ACC112 (cell line): ENCODE data around the gene FDXACB1.
"Not testable (repeated sequence)": the region's sequence is repeated elsewhere in the genome, so short reads cannot be mapped to it uniquely, and the experiment has no call there.

ENCODE experiments used
- H2AFZ ChIP-seq: fragments of 200-600 bp; sonication (generic); one replicate; pipeline ENCODE4 v1.6.0; 2017; ENCODE audit warnings: antibody characterized with exemption, low read length; ENCODE audit not compliant: unreplicated experiment
- H3K27ac ChIP-seq: fragments of 200-600 bp; sonication (generic); 2 replicates; pipeline ENCODE4 v1.5.1; 2014; ENCODE audit warnings: low read depth, mild to moderate bottlenecking, antibody characterized with exemption, low read length, moderate library complexity
- H3K27me3 ChIP-seq: fragments of 200-600 bp; sonication (generic); 2 replicates; pipeline ENCODE4 v1.6.1; 2014; ENCODE audit warnings: mild to moderate bottlenecking, antibody characterized with exemption, low read length, moderate library complexity, mixed read lengths; ENCODE audit not compliant: insufficient read depth
- H3K36me3 ChIP-seq: fragments of 200-600 bp; sonication (generic); 2 replicates; pipeline ENCODE4 v1.6.1; 2016; ENCODE audit warnings: mild to moderate bottlenecking, antibody characterized with exemption, low read length, moderate library complexity, mixed read lengths; ENCODE audit not compliant: insufficient read depth
- H3K4me1 ChIP-seq: fragments of 200-600 bp; sonication (generic); one replicate; pipeline ENCODE4 v1.6.1; 2016; ENCODE audit warnings: low read length, mixed read lengths; ENCODE audit not compliant: insufficient read depth, unreplicated experiment, control insufficient read depth
- H3K4me3 ChIP-seq: fragments of 200-600 bp; sonication (generic); 2 replicates; pipeline ENCODE4 v1.5.1; 2014; ENCODE audit warnings: mild to moderate bottlenecking, low read depth, low read length
- H3K79me2 ChIP-seq: fragments of 200-600 bp; sonication (generic); one replicate; pipeline ENCODE4 v1.6.0; 2016; ENCODE audit warnings: low read length; ENCODE audit not compliant: control insufficient read depth, unreplicated experiment, insufficient read depth

Gene FDXACB1

DNA sequence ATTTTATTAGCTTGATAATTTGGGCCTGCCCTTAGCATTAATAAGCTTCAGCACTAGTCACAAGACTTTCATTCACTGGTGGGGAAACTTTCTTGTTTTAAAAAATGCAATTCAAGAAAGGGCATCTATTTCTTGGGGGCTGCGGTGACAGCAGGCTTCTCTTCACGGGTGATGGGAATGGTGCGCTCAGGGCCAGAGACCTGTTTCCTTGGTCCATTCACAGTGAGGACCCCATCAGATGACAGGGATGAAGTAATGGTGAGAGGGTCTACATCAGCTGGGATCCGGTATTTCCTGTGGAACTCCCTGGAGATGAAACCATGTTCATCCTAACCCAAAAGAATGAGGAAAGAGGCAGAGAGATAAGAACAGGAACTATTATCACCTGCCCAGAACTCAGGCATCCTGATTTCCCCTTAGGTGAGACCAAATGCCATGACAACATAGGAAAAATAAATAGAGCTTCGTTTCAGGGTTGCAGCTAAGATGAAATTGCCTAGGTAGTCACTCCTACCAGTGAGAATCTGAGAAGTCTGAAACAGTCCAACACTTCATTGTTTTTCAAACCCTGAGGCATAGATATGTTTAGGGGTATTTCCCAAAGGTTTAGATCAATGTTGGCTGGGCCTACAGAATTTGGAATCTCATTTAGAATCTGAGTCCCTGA lies 29.8 kb upstream of the FDXACB1 start:
- H3K27ac ChIP-seq: no peak overlapping the region
- H3K27me3 ChIP-seq: no peaks in the 10 kb centered on the region
- peaks cover 34% of the 10 kb centered on the region for H3K4me1 ChIP-seq
- H3K4me3 ChIP-seq: no peak overlapping the region
- peaks cover 10% of the 10 kb centered on the region for H3K79me2 ChIP-seq
- H2AFZ ChIP-seq: no peak overlapping the region
- H3K36me3 ChIP-seq: 0 out of 2 replicates have a peak, but pooled peaks cover 5% of the 10 kb centered on the region

DNA sequence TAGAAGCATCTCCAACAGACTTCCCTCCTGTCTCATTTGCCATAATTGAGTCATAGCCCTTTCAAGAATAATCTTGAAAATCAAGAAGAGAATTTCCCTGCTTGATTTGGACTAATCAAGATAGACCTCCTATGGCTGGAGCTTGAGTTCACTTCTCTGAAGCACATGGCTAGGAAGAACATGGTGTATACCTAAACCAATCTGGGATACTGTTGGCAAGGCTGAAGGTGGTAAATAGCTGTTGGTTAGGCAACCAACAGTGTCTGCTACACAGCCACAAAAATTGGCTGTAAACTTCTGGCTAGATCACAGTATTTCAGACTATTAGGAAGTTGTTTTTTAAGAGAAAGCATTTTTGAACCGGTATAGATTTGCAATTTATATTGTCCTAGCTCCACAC lies 27.7 kb upstream of the FDXACB1 start:
- Histone ChIP-seq H3K36me3 (0 out of 2 replicates have a peak, but pooled peaks cover 5% of the 10 kb centered on the region), H3K27ac (no peak overlapping the region), H3K4me1 (peaks cover 17% of the 10 kb centered on the region), H3K27me3 (no peaks in the 10 kb centered on the region), H3K4me3 (no peak overlapping the region), H3K79me2 (peaks cover 3% of the 10 kb centered on the region), H2AFZ (no peak overlapping the region)

DNA sequence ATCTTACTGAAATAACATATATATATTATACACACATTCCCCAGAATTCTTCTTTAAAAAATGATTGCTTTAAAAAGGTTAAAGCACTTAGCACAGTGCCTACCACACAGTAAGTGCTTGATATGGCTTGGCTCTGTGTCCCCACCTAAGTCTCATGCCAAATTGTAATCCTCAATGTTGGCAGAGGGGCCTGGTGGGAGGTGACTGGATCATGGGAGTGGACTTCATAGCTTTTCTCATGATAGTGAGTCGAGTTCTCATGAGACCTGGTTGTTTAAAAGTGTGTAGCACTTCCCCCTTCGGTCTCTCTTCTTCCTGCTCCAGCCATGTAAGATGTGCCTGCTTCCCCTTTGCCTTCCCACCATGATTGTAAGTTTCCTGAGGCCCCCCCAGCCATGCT lies 26.4 kb upstream of the FDXACB1 start:
- Histone ChIP-seq H3K79me2 (peaks cover 3% of the 10 kb centered on the region), H3K4me3 (no peak overlapping the region), H3K27me3 (no peaks in the 10 kb centered on the region), H2AFZ (no peak overlapping the region), H3K36me3 (0 out of 2 replicates have a peak, but pooled peaks cover 5% of the 10 kb centered on the region), H3K4me1 (peaks cover 5% of the 10 kb centered on the region), H3K27ac (no peak overlapping the region)

DNA sequence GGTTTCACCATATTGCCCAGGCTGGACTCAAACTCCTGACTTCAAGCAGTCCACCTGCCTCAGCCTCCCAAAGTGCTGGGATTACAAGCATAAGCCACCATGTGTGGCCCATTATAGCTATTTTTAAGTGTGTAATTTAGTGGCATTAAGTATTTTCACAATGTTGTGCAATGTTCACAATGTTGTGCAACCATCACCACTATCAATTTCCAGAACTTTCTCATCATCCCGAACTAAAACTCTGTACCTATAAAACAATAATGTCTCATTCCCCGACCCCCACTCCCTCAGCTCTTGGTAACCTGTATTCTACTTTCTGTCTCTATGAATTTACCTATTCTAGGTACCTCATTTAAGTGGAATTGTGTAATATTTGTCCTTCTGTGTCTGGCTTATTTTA lies 7.9 kb upstream of the FDXACB1 start:
- Histone ChIP-seq H3K27ac (no peak overlapping the region), H3K27me3 (no peaks in the 10 kb centered on the region), H3K79me2 (no peaks in the 10 kb centered on the region), H3K4me3 (no peak overlapping the region), H2AFZ (no peak overlapping the region), H3K4me1 (no peaks in the 10 kb centered on the region), H3K36me3 (no peaks in the 10 kb centered on the region)

DNA sequence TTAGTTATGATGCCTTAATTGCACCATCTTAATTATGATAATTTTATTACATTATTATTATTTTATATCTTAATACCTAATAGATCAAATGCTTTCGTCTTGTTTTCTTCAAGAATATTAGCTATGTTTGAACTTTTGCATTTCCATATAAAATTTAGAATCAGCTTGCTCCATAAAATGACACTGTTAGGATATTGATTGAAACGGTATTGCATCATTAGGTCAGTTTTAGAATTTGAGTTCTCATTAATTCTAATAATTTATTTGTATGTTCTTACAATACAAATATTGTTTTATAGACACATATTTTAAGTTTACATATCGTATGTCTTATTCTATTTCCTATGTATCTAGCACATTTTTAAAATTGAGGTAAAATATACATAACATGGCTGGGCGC lies 7.1 kb upstream of the FDXACB1 start:
- H3K4me3 ChIP-seq: no peak overlapping the region
- no peak overlapping the region for H2AFZ ChIP-seq
- no peaks in the 10 kb centered on the region for H3K36me3 ChIP-seq
- no peaks in the 10 kb centered on the region for H3K79me2 ChIP-seq
- H3K27ac ChIP-seq: no peak overlapping the region
- no peaks in the 10 kb centered on the region for H3K4me1 ChIP-seq
- H3K27me3 ChIP-seq: no peaks in the 10 kb centered on the region

DNA sequence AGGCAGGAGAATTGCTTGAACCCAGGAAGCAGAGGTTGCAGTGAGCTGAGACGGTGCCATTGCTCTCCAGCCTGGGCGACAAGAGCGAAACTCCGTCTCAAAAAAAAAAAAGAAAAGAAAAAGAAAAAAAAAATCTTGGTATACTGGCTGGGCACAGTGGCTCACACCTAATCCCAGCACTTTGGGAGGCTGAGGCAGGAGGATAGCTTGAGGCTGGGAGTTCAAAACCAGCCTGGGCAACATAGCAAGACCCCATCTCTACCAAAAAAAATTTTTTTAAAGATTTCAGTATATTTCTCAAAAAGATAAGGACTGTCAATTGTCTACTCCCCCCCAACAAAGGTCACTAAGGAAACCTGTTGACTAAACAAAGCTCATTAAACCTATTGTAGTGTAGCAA lies 6.1 kb upstream of the FDXACB1 start:
- H3K4me1 ChIP-seq, H3K27ac ChIP-seq, H3K79me2 ChIP-seq, H3K36me3 ChIP-seq, H2AFZ ChIP-seq, H3K4me3 ChIP-seq, H3K27me3 ChIP-seq: not testable (repeated sequence)

DNA sequence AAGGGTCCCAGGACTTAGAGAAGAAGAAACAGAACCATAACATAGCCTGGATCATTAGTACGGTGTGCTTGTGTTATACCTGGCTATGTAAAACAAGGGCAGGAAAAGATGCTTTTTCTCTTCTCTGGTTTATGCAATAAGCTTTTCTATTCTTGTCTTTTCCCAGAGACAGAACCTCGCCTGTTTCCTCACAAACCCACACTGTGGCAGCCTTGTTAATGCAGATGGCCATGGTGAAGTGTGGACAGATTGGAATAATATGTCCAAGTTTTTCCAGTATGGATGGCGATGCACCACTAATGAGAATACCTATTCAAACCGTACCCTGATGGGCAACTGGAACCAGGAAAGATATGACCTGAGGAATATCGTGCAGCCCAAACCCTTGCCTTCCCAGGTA lies 3.2 kb upstream of the FDXACB1 start:
- Histone ChIP-seq H3K27me3 (no peaks in the 10 kb centered on the region), H3K27ac (no peak overlapping the region), H3K4me1 (peaks cover 7% of the 10 kb centered on the region), H3K79me2 (no peaks in the 10 kb centered on the region), H3K4me3 (no peak overlapping the region), H3K36me3 (no peaks in the 10 kb centered on the region), H2AFZ (no peak overlapping the region)

DNA sequence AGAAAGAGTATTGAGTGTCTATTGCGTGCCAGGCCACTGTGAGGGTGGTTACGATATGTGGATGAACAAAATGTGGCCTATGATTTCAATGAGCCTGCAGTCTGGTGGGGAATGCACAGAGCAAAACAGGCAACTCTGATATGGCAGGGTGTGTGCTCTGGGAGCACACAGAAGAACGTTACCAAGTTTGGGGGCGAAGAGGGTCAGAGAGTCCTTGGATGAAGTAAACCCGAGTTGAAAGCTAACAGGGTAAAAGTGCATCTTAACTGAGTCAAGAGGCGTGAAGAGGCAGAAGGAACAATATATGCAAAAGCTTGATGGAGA lies 634 bp upstream of the FDXACB1 start:
- H3K4me3 ChIP-seq: peak overlapping the region; percentile 84
- peak overlapping the region; percentile 87 for H3K27ac ChIP-seq
- peak overlapping the region; percentile 87 for H2AFZ ChIP-seq
- no peaks in the 10 kb centered on the region for H3K36me3 ChIP-seq
- peaks cover 7% of the 10 kb centered on the region for H3K4me1 ChIP-seq
- no peaks in the 10 kb centered on the region for H3K27me3 ChIP-seq
- H3K79me2 ChIP-seq: no peaks in the 10 kb centered on the region

DNA sequence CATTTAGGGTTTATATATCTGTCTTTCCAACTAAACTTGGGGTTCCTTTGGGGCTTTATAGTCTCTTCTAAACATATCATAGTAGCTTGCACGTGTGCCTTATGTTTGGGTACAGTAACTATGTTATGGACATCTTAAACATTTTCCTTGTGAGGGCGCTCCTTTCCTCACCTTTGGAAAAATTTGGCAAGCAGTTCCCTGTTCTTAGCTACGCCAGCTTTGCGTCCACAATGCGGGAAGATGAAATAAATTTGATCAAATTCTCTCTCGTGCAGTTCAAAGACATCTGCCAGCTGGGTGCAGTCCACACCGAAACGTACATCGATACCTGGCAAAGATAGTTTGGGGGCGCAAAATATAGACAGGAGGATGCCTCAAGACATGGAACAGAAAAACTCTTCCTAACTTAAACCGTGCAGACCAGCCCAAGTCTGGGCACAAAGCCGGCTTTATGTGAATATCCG lies 548 bp downstream of the FDXACB1 start:
- Histone ChIP-seq H3K27ac (peak overlapping the region; percentile 87), H3K4me1 (peaks cover 7% of the 10 kb centered on the region), H3K36me3 (no peaks in the 10 kb centered on the region), H3K79me2 (no peaks in the 10 kb centered on the region), H2AFZ (peak overlapping the region; percentile 91), H3K4me3 (peak overlapping the region; percentile 84), H3K27me3 (no peaks in the 10 kb centered on the region)

DNA sequence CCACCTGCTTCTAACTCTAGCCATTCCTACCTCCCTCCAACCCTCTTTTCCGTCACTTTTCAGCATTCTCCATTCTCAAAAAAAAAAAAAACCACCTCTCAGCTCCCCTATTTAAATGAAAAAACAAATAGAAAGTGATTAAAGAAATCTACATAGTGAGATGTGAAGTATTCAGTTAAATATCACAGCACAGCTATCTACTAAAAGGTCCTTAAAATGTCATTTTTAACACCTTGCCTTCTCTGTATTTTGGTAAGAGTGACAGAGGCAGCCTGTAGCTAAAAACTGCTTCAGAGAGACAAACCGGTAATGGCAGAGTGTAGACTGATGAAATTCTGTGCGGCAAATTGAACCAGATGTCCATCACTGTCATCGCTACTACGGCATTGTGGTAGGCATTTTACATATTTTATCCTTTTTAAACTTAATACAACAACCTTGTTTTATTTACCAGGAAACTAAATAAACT lies 7.2 kb downstream of the FDXACB1 start:
- Histone ChIP-seq H3K79me2 (peaks cover 3% of the 10 kb centered on the region), H3K4me1 (no peaks in the 10 kb centered on the region), H3K36me3 (0 out of 2 replicates have a peak, but pooled peaks cover 7% of the 10 kb centered on the region), H3K27ac (no peak overlapping the region), H3K27me3 (no peaks in the 10 kb centered on the region), H2AFZ (peak overlapping the region; percentile 36), H3K4me3 (peak overlapping the region; percentile 86)

DNA sequence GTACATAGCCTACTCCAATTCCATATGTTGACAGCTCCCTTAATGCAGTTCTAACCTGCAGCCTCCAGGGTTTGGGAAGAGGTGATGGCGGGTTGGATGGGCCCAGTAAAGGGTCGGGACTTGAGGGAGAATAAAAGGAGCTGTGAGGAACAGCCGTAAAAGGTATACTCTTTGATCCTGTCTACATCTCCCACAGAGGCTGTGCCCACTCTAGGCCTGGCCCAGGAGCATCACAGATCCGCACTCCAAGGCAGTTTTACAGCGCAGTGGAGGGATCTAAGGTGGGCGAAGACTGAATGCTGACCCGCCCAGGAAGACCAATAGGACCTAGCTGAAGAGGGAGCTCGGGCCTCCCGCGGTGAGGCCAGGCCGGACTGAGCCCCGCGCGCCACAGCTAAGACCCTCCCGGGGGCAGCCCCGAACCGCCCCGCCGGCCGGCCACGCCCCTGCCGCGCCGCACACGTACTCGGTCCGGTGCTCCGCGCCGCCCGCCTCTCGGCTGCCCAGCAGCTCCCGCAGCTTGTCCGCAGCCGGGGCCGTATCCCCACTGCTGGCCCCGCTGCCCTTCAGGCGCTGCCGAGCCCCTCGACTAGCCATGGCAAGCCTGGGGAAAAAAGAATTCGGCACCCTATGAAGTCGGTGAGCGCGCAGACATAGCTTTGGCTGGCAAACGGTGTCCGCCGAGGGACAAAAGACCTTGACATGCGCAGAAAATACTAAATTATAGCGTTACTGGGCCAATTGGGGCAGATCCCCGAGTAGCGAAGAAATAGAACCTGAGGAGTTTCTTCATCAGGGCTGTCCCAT lies 7.9 kb downstream of the FDXACB1 start, which contains the start of gene ALG9:
TSS of gene ALG9 (minus strand) at position 696 of the 807 bp plus-strand sequence. CDS start at position 597, 99 bp downstream.
- Histone ChIP-seq H3K79me2 (peaks cover 3% of the 10 kb centered on the region), H3K36me3 (0 out of 2 replicates have a peak, but pooled peaks cover 7% of the 10 kb centered on the region), H2AFZ (peak within 1 kb of the TSS; percentile 36), H3K4me3 (peak within 1 kb of the TSS; percentile 86), H3K27ac (peak within 1 kb of the TSS; percentile 46), H3K27me3 (no peaks in the 10 kb centered on the region), H3K4me1 (no peaks in the 10 kb centered on the region)
